PC-3 (cell line): ENCODE measurements around the gene SLC17A7. TPM values are rescaled to one million over a fixed set of nuclear protein-coding genes. Genes with fewer than 3 reads are reported as not detected.
"Not testable (repeated sequence)": the region's sequence is repeated elsewhere in the genome, so short reads cannot be mapped to it uniquely, and the experiment has no call there.

Experiments used
- ATAC-seq: fragments of 200-7000 bp; cut with Tn5 transposase; 2 replicates; pipeline ENCODE4 v1.9.1; 2020; ENCODE audit warnings: mild to moderate bottlenecking, moderate library complexity
- BruUV-seq: library from RNA; stranded (reverse); fragments of 400-500 nt; replicated peaks from 2 replicates; lab custom pipeline; 2021; lab: Mats Ljungman, UMichigan
- CTCF ChIA-PET: fragments of 300-600 bp; sonication (Branson Sonifier 250); formaldehyde crosslinking; loops from one replicate; lab custom pipeline; 2022; ENCODE audit warnings: antibody characterized with exemption; lab: Charles Lee
- POLR2A ChIA-PET: fragments of 300-600 bp; sonication (Branson Sonifier 250); formaldehyde crosslinking; loops from one replicate; lab custom pipeline; 2022; ENCODE audit warnings: antibody characterized with exemption; ENCODE audit not compliant: unreplicated experiment; lab: Charles Lee
- DNase-seq: peaks from one replicate; pipeline ENCODE4 v3.0.0-alpha.2; 2015
- H2AFZ ChIP-seq: fragments of 300-600 bp; sonication (generic); 2 replicates; pipeline ENCODE4 v1.6.0; 2016; ENCODE audit warnings: antibody characterized with exemption, low read length
- H3F3A ChIP-seq: fragments of 300-600 bp; sonication (generic); one replicate; pipeline ENCODE4 v1.6.0; 2017; ENCODE audit warnings: antibody characterized with exemption, low read length, control low read depth, mild to moderate bottlenecking; ENCODE audit not compliant: unreplicated experiment
- H3K27ac ChIP-seq: fragments of 300-600 bp; sonication (generic); 2 replicates; pipeline ENCODE4 v1.5.1; 2016; ENCODE audit warnings: mild to moderate bottlenecking, low read length
- H3K27me3 ChIP-seq: fragments of 300-600 bp; sonication (generic); 2 replicates; pipeline ENCODE4 v1.6.1; 2016; ENCODE audit warnings: low read length, mixed read lengths
- H3K36me3 ChIP-seq: fragments of 300-600 bp; sonication (generic); 2 replicates; pipeline ENCODE4 v1.6.1; 2016; ENCODE audit warnings: low read depth, mixed run types, low read length, mixed read lengths
- H3K4me1 ChIP-seq: fragments of 300-600 bp; sonication (generic); 2 replicates; pipeline ENCODE4 v1.5.1; 2016; ENCODE audit warnings: low read length; ENCODE audit not compliant: insufficient read depth
- H3K4me2 ChIP-seq: fragments of 300-600 bp; sonication (generic); 2 replicates; pipeline ENCODE4 v1.6.0; 2016; ENCODE audit warnings: low read length
- H3K4me3 ChIP-seq: fragments of 300-600 bp; sonication (generic); 2 replicates; pipeline ENCODE4 v1.5.1; 2016; ENCODE audit warnings: mild to moderate bottlenecking, low read length, mixed read lengths
- H3K79me2 ChIP-seq: fragments of 300-600 bp; sonication (generic); 2 replicates; pipeline ENCODE4 v1.6.1; 2017; ENCODE audit warnings: low read length, mixed read lengths
- H3K9ac ChIP-seq: fragments of 300-600 bp; sonication (generic); 2 replicates; pipeline ENCODE4 v1.6.0; 2016; ENCODE audit warnings: mild to moderate bottlenecking, low read length
- H3K9me2 ChIP-seq: fragments of 300-600 bp; sonication (generic); replicated peaks from 2 replicates; pipeline ENCODE4 v1.6.1; 2016; ENCODE audit warnings: mixed run types, low read length, mixed read lengths
- H3K9me3 ChIP-seq: fragments of 300-600 bp; sonication (generic); 2 replicates; pipeline ENCODE4 v1.6.1; 2016; ENCODE audit warnings: low read length, mixed read lengths
- H4K20me1 ChIP-seq: fragments of 300-600 bp; sonication (generic); 2 replicates; pipeline ENCODE4 v1.6.1; 2016; ENCODE audit warnings: low read length, mixed read lengths
- CTCF ChIP-seq: fragments of 300-600 bp; sonication (generic); conservative IDR thresholded peaks from 2 replicates; pipeline ENCODE4 v1.5.1; 2017; ENCODE audit warnings: antibody characterized with exemption, low read depth, mild to moderate bottlenecking, low read length
- EZH2 ChIP-seq: fragments of 300-600 bp; sonication (generic); IDR thresholded peaks from one replicate; pipeline ENCODE4 v1.6.1; 2017; ENCODE audit warnings: antibody characterized with exemption, mild to moderate bottlenecking, low read length; ENCODE audit not compliant: unreplicated experiment
- EZH2phosphoT487 ChIP-seq: fragments of 300-600 bp; sonication (generic); IDR thresholded peaks from 2 replicates; pipeline ENCODE4 v1.6.1; 2018; ENCODE audit warnings: mild to moderate bottlenecking, antibody characterized with exemption, low read length, borderline replicate concordance
- intact Hi-C: fragments of 100-400 bp; cut with micrococcal nuclease; formaldehyde crosslinking; loops from 2 replicates; pipeline ENCODE4 v1.9.0; 2023
- total RNA-seq: library from RNA; depleted of rRNA; stranded (reverse); fragments of >200 nt; gene quantifications from 2 replicates; pipeline ENCODE4 v1.2.3, GENCODE V29; 2014

Gene SLC17A7
- total RNA-seq, 1 experiment from 2014 or later, result 0.11 TPM

- H3K27me3 ChIP-seq, result no peaks in the 10 kb centered on the region
- H3K9me3 ChIP-seq, result no peaks in the 10 kb centered on the region
- no peak overlapping the region for H3K4me2 ChIP-seq
- CTCF ChIA-PET, result no interaction called here
- peaks cover 18% of the 10 kb centered on the region for H3K79me2 ChIP-seq
- H3K27ac ChIP-seq, result no peak overlapping the region
- H3K4me3 ChIP-seq, result no peak overlapping the region
- no peaks in the 10 kb centered on the region for H3K9me2 ChIP-seq
- H2AFZ ChIP-seq, result no peak overlapping the region
- H3F3A ChIP-seq, result no peaks in the 10 kb centered on the region
- no peak for TF ChIP-seq EZH2phosphoT487
- no peak for TF ChIP-seq CTCF
- no peak for TF ChIP-seq EZH2
- intact Hi-C loops, result no loop called here
- H3K36me3 ChIP-seq, result peaks cover 3% of the 10 kb centered on the region; the same call in 1 of the 2 replicates
- peaks cover 8% of the 10 kb centered on the region; the same call in 1 of the 2 replicates for H3K4me1 ChIP-seq
- DNase-seq, result no peak
- BruUV-seq, result no TSS peak
- H3K9ac ChIP-seq, result no peak overlapping the region
- POLR2A ChIA-PET, result no interaction called here
- H4K20me1 ChIP-seq, result no peaks in the 10 kb centered on the region
- ATAC-seq, result no peak
Measured at GRCh38 chr19:49448432-49448786, 7.1 kb upstream of the SLC17A7 start.

- BruUV-seq, result no TSS peak
- DNase-seq, result no peak
- TF ChIP-seq EZH2phosphoT487 (no peak), CTCF (no peak), EZH2 (no peak)
- peaks cover 8% of the 10 kb centered on the region; the same call in 1 of the 2 replicates for H3K4me1 ChIP-seq
- ChIA-PET POLR2A (no interaction called here), CTCF (no interaction called here)
- H3K36me3 ChIP-seq, result peaks cover 3% of the 10 kb centered on the region; the same call in 1 of the 2 replicates
- H3K27ac ChIP-seq, result no peak overlapping the region
- no peaks in the 10 kb centered on the region for H3F3A ChIP-seq
- H3K9ac ChIP-seq, result no peak overlapping the region
- ATAC-seq, result no peak
- no peak overlapping the region for H2AFZ ChIP-seq
- no peaks in the 10 kb centered on the region for H3K9me3 ChIP-seq
- no peaks in the 10 kb centered on the region for H4K20me1 ChIP-seq
- peaks cover 18% of the 10 kb centered on the region for H3K79me2 ChIP-seq
- H3K27me3 ChIP-seq, result no peaks in the 10 kb centered on the region
- no peaks in the 10 kb centered on the region for H3K9me2 ChIP-seq
- H3K4me3 ChIP-seq, result no peak overlapping the region
- intact Hi-C loops, result no loop called here
- H3K4me2 ChIP-seq, result no peak overlapping the region
Measured at GRCh38 chr19:49447485-49448431, 6.4 kb upstream of the SLC17A7 start.

GRCh38 chr19:49445997-49446396 lies 4.7 kb upstream of the SLC17A7 start:
- peaks cover 12% of the 10 kb centered on the region for H3K79me2 ChIP-seq
- H3K27ac ChIP-seq, result no peak overlapping the region
- H4K20me1 ChIP-seq, result no peaks in the 10 kb centered on the region
- H3K9ac ChIP-seq, result no peak overlapping the region
- no peaks in the 10 kb centered on the region for H3F3A ChIP-seq
- ChIA-PET CTCF (interaction anchor here (0.6 kb wide), 1 partner anchor 101 kb away, joined by 4 read pairs; no protein-coding TSS in a partner anchor), POLR2A (no interaction called here)
- peaks cover 13% of the 10 kb centered on the region for H3K27me3 ChIP-seq
- DNase-seq, result no peak
- intact Hi-C loops, result no loop called here
- no peak for ATAC-seq
- H3K4me2 ChIP-seq, result no peak overlapping the region
- no peak for TF ChIP-seq EZH2
- 0 out of 2 replicates have a peak, but pooled peaks have one; percentile 17 for TF ChIP-seq CTCF
- no peak for TF ChIP-seq EZH2phosphoT487
- H3K9me3 ChIP-seq, result no peaks in the 10 kb centered on the region
- H3K36me3 ChIP-seq, result peaks cover 3% of the 10 kb centered on the region; the same call in 1 of the 2 replicates
- no peaks in the 10 kb centered on the region for H3K9me2 ChIP-seq
- no peak overlapping the region for H3K4me3 ChIP-seq
- H3K4me1 ChIP-seq, result peaks cover 8% of the 10 kb centered on the region; the same call in 1 of the 2 replicates
- no peak overlapping the region for H2AFZ ChIP-seq
- BruUV-seq, result no TSS peak

- POLR2A ChIA-PET, H3K79me2 ChIP-seq, H4K20me1 ChIP-seq, H3K9ac ChIP-seq, BruUV-seq, H3K27ac ChIP-seq, H3F3A ChIP-seq, H3K4me1 ChIP-seq, H3K36me3 ChIP-seq, ATAC-seq, intact Hi-C loops, H3K9me2 ChIP-seq, DNase-seq, H2AFZ ChIP-seq, H3K9me3 ChIP-seq: not testable (repeated sequence)
- peak overlapping the region; percentile 100 for H3K4me2 ChIP-seq
- H3K4me3 ChIP-seq, result peak overlapping the region; percentile 87; the same call in 1 of the 2 replicates
- peaks cover 31% of the 10 kb centered on the region for H3K27me3 ChIP-seq
- CTCF ChIA-PET, result interaction anchor here (0.7 kb wide), 1 partner anchor 107 kb away, joined by 18 read pairs; no protein-coding TSS in a partner anchor
Measured at GRCh38 chr19:49444100-49444700, 2.9 kb upstream of the SLC17A7 start.
